Suprapubic skin (tissue), 4 donors: Measurements from ENCODE around the gene TFAP2A.

Experiments used
- CTCF ChIP-seq, 2 donors: fragments of 200-600 bp in 1 of 2; fragments of 450-650 bp in 1 of 2; sonication (generic) in 1 of 2; IDR thresholded peaks; one replicate each; pipeline ENCODE4 v1.5.1; 2016 to 2019; ENCODE audit warnings: antibody characterized with exemption in 2 of 2, mild to moderate bottlenecking in 1 of 2, moderate library complexity in 1 of 2
- EP300 ChIP-seq: sonication (generic); formaldehyde crosslinking; IDR thresholded peaks from one replicate; pipeline ENCODE4 v1.6.1; 2017; ENCODE audit warnings: antibody characterized with exemption
- POLR2AphosphoS5 ChIP-seq, 3 donors: sonication (generic); formaldehyde crosslinking; IDR thresholded peaks; one replicate each; pipeline ENCODE4 v1.6.1; 2017; ENCODE audit warnings: antibody characterized with exemption in 3 of 3

- TF ChIP-seq CTCF (IDR thresholded peaks at IDR 0.05) (no peak), POLR2AphosphoS5 (IDR thresholded peaks at IDR 0.05) (no peak), EP300 (no peak)
Observed at GRCh38 chr6:10382322-10382721, 32.6 kb downstream of the TFAP2A start.
